ENCODE measurements around the gene CLTCL1. TPM values are rescaled to one million over a fixed set of nuclear protein-coding genes. Genes with fewer than 3 reads are reported as not detected.

The CLTCL1 gene
- total RNA-seq, 1 experiment from 2014 or later: 11.9 TPM

DNA sequence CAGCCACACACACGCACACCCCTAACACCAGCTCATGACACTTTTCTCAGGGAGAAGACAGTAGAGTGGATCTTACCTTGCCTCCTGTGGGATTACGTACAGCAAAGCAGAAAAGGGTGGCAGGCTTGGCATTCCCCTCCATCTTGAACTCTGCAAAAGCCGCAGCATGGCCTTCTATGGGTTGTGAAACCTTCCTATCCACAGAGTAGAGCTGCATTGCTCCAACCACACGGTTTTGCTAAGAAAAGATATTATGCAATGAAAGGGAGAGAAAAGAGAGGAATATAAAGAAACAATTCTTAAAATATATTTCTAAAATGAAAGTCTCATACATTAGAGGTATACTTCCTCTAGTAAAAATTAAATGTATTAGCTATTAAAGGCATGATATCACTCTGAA lies 48.8 kb downstream of the CLTCL1 start:
- no peaks in the 10 kb centered on the region for H3K4me1 ChIP-seq (ENCODE audit: control insufficient read depth, insufficient read depth, low read length)
- no peak for ATAC-seq
- CTCF ChIA-PET: no interaction called here
- BruUV-seq (replicated peaks): no TSS peak
- no peaks in the 10 kb centered on the region for H3K36me3 ChIP-seq (ENCODE audit: control insufficient read depth, insufficient read depth, low read length)
- H3K27me3 ChIP-seq (ENCODE audit: control insufficient read depth, insufficient read depth, low read length): no peaks in the 10 kb centered on the region
- H3K4me3 ChIP-seq (ENCODE audit: low read depth in 2 of 2, low read length in 2 of 2): no peak overlapping the region
- TF ChIP-seq POLR2AphosphoS5 (IDR thresholded peaks at IDR 0.05; ENCODE audit: low read depth, low read length): no peak
- no peak for TF ChIP-seq TCF7L2 (IDR thresholded peaks at IDR 0.05; ENCODE audit: low read depth, low read length)
- TF ChIP-seq, protein P1, sequence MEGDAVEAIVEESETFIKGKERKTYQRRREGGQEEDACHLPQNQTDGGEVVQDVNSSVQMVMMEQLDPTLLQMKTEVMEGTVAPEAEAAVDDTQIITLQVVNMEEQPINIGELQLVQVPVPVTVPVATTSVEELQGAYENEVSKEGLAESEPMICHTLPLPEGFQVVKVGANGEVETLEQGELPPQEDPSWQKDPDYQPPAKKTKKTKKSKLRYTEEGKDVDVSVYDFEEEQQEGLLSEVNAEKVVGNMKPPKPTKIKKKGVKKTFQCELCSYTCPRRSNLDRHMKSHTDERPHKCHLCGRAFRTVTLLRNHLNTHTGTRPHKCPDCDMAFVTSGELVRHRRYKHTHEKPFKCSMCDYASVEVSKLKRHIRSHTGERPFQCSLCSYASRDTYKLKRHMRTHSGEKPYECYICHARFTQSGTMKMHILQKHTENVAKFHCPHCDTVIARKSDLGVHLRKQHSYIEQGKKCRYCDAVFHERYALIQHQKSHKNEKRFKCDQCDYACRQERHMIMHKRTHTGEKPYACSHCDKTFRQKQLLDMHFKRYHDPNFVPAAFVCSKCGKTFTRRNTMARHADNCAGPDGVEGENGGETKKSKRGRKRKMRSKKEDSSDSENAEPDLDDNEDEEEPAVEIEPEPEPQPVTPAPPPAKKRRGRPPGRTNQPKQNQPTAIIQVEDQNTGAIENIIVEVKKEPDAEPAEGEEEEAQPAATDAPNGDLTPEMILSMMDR (IDR thresholded peaks at IDR 0.05): no peak
- TF ChIP-seq, protein P2, sequence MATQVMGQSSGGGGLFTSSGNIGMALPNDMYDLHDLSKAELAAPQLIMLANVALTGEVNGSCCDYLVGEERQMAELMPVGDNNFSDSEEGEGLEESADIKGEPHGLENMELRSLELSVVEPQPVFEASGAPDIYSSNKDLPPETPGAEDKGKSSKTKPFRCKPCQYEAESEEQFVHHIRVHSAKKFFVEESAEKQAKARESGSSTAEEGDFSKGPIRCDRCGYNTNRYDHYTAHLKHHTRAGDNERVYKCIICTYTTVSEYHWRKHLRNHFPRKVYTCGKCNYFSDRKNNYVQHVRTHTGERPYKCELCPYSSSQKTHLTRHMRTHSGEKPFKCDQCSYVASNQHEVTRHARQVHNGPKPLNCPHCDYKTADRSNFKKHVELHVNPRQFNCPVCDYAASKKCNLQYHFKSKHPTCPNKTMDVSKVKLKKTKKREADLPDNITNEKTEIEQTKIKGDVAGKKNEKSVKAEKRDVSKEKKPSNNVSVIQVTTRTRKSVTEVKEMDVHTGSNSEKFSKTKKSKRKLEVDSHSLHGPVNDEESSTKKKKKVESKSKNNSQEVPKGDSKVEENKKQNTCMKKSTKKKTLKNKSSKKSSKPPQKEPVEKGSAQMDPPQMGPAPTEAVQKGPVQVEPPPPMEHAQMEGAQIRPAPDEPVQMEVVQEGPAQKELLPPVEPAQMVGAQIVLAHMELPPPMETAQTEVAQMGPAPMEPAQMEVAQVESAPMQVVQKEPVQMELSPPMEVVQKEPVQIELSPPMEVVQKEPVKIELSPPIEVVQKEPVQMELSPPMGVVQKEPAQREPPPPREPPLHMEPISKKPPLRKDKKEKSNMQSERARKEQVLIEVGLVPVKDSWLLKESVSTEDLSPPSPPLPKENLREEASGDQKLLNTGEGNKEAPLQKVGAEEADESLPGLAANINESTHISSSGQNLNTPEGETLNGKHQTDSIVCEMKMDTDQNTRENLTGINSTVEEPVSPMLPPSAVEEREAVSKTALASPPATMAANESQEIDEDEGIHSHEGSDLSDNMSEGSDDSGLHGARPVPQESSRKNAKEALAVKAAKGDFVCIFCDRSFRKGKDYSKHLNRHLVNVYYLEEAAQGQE (IDR thresholded peaks at IDR 0.05; ENCODE audit: insufficient read depth in 1 of 2, low read depth in 2 of 2, low read length in 1 of 2): no peak
- TF ChIP-seq SIN3A (IDR thresholded peaks at IDR 0.05; ENCODE audit: borderline replicate concordance, insufficient read depth, low read depth, low read length): no peak
- no peak overlapping the region for H3K27ac ChIP-seq (ENCODE audit: low read length)
- H3K9me3 ChIP-seq (ENCODE audit: control insufficient read depth, insufficient read depth, low read depth, low read length): no peaks in the 10 kb centered on the region
- DNase-seq (ENCODE audit: low read depth, low spot score): no peak
- in situ Hi-C loops (cut with HindIII; ENCODE audit: low pct_unique_long_range_greater_than_20kb, low sequenced_read_pairs) (no loop called here), intact Hi-C loops (cut with micrococcal nuclease; ENCODE audit: unreplicated experiment) (no loop called here)
- POLR2A ChIA-PET: no interaction called here

DNA sequence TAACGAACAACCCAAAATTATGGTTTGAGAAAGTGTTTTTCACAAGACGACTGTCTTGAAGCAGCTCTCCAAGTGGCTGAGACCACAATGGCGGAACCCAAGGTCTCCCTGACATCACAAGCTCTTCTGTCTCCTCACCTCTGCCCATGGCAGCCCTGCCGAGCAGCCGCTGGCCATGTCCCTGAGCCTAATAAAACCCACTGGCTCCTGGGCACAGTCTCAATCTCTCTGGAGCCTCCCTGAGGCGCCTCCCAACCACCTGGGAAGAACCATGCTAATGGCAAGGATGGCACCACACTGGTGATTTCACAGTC lies 50.0 kb downstream of the CLTCL1 start:
- Histone ChIP-seq H3K36me3 (ENCODE audit: control insufficient read depth, insufficient read depth, low read length) (no peaks in the 10 kb centered on the region), H3K4me3 (ENCODE audit: low read depth in 2 of 2, low read length in 2 of 2) (no peak overlapping the region), H3K4me1 (ENCODE audit: control insufficient read depth, insufficient read depth, low read length) (no peaks in the 10 kb centered on the region), H3K9me3 (ENCODE audit: control insufficient read depth, insufficient read depth, low read depth, low read length) (no peaks in the 10 kb centered on the region), H3K27ac (ENCODE audit: low read length) (no peak overlapping the region), H3K27me3 (ENCODE audit: control insufficient read depth, insufficient read depth, low read length) (no peaks in the 10 kb centered on the region)
- in situ Hi-C loops (cut with HindIII; ENCODE audit: low pct_unique_long_range_greater_than_20kb, low sequenced_read_pairs) (no loop called here), intact Hi-C loops (cut with micrococcal nuclease; ENCODE audit: unreplicated experiment) (no loop called here)
- no peak for ATAC-seq
- DNase-seq (ENCODE audit: low read depth, low spot score): no peak
- ChIA-PET CTCF (interaction anchor here (0.7 kb wide), 1 partner anchor 255 kb away, joined by 3 read pairs; no protein-coding TSS in a partner anchor), POLR2A (no interaction called here)
- no TSS peak for BruUV-seq (replicated peaks)
- TF ChIP-seq, protein P2 (IDR thresholded peaks at IDR 0.05; ENCODE audit: insufficient read depth in 1 of 2, low read depth in 2 of 2, low read length in 1 of 2): no peak
- TF ChIP-seq POLR2AphosphoS5 (IDR thresholded peaks at IDR 0.05; ENCODE audit: low read depth, low read length): no peak
- TF ChIP-seq SIN3A (IDR thresholded peaks at IDR 0.05; ENCODE audit: borderline replicate concordance, insufficient read depth, low read depth, low read length): no peak
- no peak for TF ChIP-seq TCF7L2 (IDR thresholded peaks at IDR 0.05; ENCODE audit: low read depth, low read length)
- TF ChIP-seq, protein P1 (IDR thresholded peaks at IDR 0.05): no peak
